H9 (cell line): Measurements from ENCODE around the gene KIF5C. TPM values are rescaled to one million over a fixed set of nuclear protein-coding genes. Genes with fewer than 3 reads are reported as not detected.

Source experiments
- DNase-seq: peaks from one replicate; pipeline ENCODE4 v3.0.0-alpha.2; 2017
- H2AFZ ChIP-seq: one replicate; pipeline ENCODE4 v1.6.1; 2013; ENCODE audit warnings: mild to moderate bottlenecking, low read length, control low read depth, moderate library complexity
- H2AK5ac ChIP-seq: 2 replicates; pipeline ENCODE4 v1.6.1; 2013; ENCODE audit warnings: low read length, control low read depth, mixed read lengths; ENCODE audit not compliant: insufficient read length
- H2BK120ac ChIP-seq: one replicate; pipeline ENCODE4 v1.6.1; 2013; ENCODE audit warnings: low read depth, mild to moderate bottlenecking, low read length, control low read depth, inconsistent platforms; ENCODE audit not compliant: poor library complexity, severe bottlenecking
- H2BK12ac ChIP-seq: 2 replicates; pipeline ENCODE4 v1.6.1; 2013; ENCODE audit warnings: low read length, control low read depth, mixed read lengths, low read depth; ENCODE audit not compliant: insufficient read length
- H2BK15ac ChIP-seq: 2 replicates; pipeline ENCODE4 v1.6.1; 2013; ENCODE audit warnings: low read depth, low read length, control low read depth
- H2BK20ac ChIP-seq: one replicate; pipeline ENCODE4 v1.6.1; 2013; ENCODE audit warnings: low read depth, mild to moderate bottlenecking, low read length, control low read depth, inconsistent platforms; ENCODE audit not compliant: poor library complexity, severe bottlenecking
- H2BK5ac ChIP-seq: 2 replicates; pipeline ENCODE4 v1.6.1; 2013; ENCODE audit warnings: low read length, control low read depth, mixed read lengths; ENCODE audit not compliant: insufficient read length
- H3K14ac ChIP-seq: 2 replicates; pipeline ENCODE4 v1.6.1; 2013; ENCODE audit warnings: low read length, control low read depth; ENCODE audit not compliant: insufficient read depth
- H3K18ac ChIP-seq: 2 replicates; pipeline ENCODE4 v1.6.1; 2013; ENCODE audit warnings: low read depth, mild to moderate bottlenecking, mixed read lengths, low read length, control low read depth; ENCODE audit not compliant: insufficient read length
- H3K23ac ChIP-seq: 2 replicates; pipeline ENCODE4 v1.6.1; 2013; ENCODE audit warnings: low read length, control low read depth, mixed read lengths, low read depth; ENCODE audit not compliant: insufficient read length
- H3K23me2 ChIP-seq: 2 replicates; pipeline ENCODE4 v1.6.1; 2013; ENCODE audit warnings: low read depth, mild to moderate bottlenecking, mixed read lengths, low read length, control low read depth; ENCODE audit not compliant: insufficient read length, poor library complexity, severe bottlenecking
- H3K27ac ChIP-seq: 2 replicates; pipeline ENCODE4 v1.5.1; 2013; ENCODE audit warnings: low read length, control low read depth, mixed read lengths, low read depth; ENCODE audit not compliant: insufficient read length
- H3K27me3 ChIP-seq: 2 replicates; pipeline ENCODE4 v1.6.1; 2013; ENCODE audit warnings: low read length, control low read depth, inconsistent platforms; ENCODE audit not compliant: insufficient read depth
- H3K4ac ChIP-seq: 2 replicates; pipeline ENCODE4 v1.6.1; 2013; ENCODE audit warnings: low read depth, mild to moderate bottlenecking, control low read depth, inconsistent platforms, low read length, moderate library complexity
- H3K4me1 ChIP-seq: 2 replicates; pipeline ENCODE4 v1.6.1; 2013; ENCODE audit warnings: low read length, control low read depth, inconsistent platforms; ENCODE audit not compliant: insufficient read depth
- H3K4me2 ChIP-seq: 2 replicates; pipeline ENCODE4 v1.6.1; 2013; ENCODE audit warnings: low read length, control low read depth, mixed read lengths; ENCODE audit not compliant: insufficient read length, insufficient read depth
- H3K56ac ChIP-seq: 2 replicates; pipeline ENCODE4 v1.6.1; 2013; ENCODE audit warnings: low read depth, mild to moderate bottlenecking, mixed read lengths, low read length, control low read depth; ENCODE audit not compliant: insufficient read length
- H3K79me1 ChIP-seq: 2 replicates; pipeline ENCODE4 v1.6.1; 2013; ENCODE audit warnings: low read depth, mild to moderate bottlenecking, moderate library complexity, low read length, control low read depth, inconsistent platforms; ENCODE audit not compliant: insufficient read depth, poor library complexity, severe bottlenecking
- H3K79me2 ChIP-seq: 2 replicates; pipeline ENCODE4 v1.6.1; 2013; ENCODE audit warnings: low read length, control low read depth, inconsistent platforms; ENCODE audit not compliant: insufficient read depth
- H3K9ac ChIP-seq: 2 replicates; pipeline ENCODE4 v1.6.1; 2013; ENCODE audit warnings: low read length, control low read depth, mixed read lengths; ENCODE audit not compliant: insufficient read length; ENCODE audit errors: extremely low read depth
- H3K9me3 ChIP-seq: one replicate; pipeline ENCODE4 v1.6.1; 2013; ENCODE audit warnings: low read depth, low read length, inconsistent platforms; ENCODE audit not compliant: control insufficient read depth
- H3T11ph ChIP-seq: one replicate; pipeline ENCODE4 v1.6.1; 2013; ENCODE audit warnings: mild to moderate bottlenecking, low read length, control low read depth, inconsistent platforms
- H4K20me1 ChIP-seq: one replicate; pipeline ENCODE4 v1.6.1; 2013; ENCODE audit not compliant: control insufficient read depth, insufficient read length, insufficient read depth
- H4K5ac ChIP-seq: 2 replicates; pipeline ENCODE4 v1.6.1; 2013; ENCODE audit warnings: low read depth, mild to moderate bottlenecking, mixed read lengths, low read length, control low read depth; ENCODE audit not compliant: insufficient read length
- H4K8ac ChIP-seq: replicated peaks from 2 replicates; pipeline ENCODE4 v1.6.1; 2013; ENCODE audit warnings: low read length, control low read depth, mixed read lengths, low read depth; ENCODE audit not compliant: insufficient read length
- H4K91ac ChIP-seq: 2 replicates; pipeline ENCODE4 v1.6.1; 2013; ENCODE audit warnings: low read depth, mild to moderate bottlenecking, moderate library complexity, mixed read lengths, low read length, control low read depth; ENCODE audit not compliant: insufficient read length
- H3K27ac Mint-ChIP-seq, 3 experiments: 2 replicates in 2 of 3; 3 replicates in 1 of 3; pipeline ENCODE4 v1.8.0; 2020 to 2021; ENCODE audit warnings: mixed read lengths in 3 of 3, mild to moderate bottlenecking in 1 of 3, moderate library complexity in 1 of 3
- H3K27me3 Mint-ChIP-seq: 2 replicates; pipeline ENCODE4 v1.8.0; 2021; ENCODE audit warnings: low read depth, mild to moderate bottlenecking, moderate library complexity, mixed read lengths
- H3K36me3 Mint-ChIP-seq, 3 experiments: 2 replicates in 2 of 3; 3 replicates in 1 of 3; pipeline ENCODE4 v1.8.0; 2020 to 2021; ENCODE audit warnings: low read depth in 3 of 3, mixed read lengths in 3 of 3; ENCODE audit not compliant: insufficient read depth in 1 of 3
- H3K4me1 Mint-ChIP-seq, 2 experiments: 2 replicates each; pipeline ENCODE4 v1.8.0; 2020; ENCODE audit warnings: mixed read lengths in 2 of 2
- H3K4me3 Mint-ChIP-seq, 2 experiments: 2 replicates in 1 of 2; 3 replicates in 1 of 2; pipeline ENCODE4 v1.8.0; 2020 to 2021; ENCODE audit warnings: mild to moderate bottlenecking in 2 of 2, mixed read lengths in 2 of 2, moderate library complexity in 1 of 2
- H3K9me3 Mint-ChIP-seq, 2 experiments: 2 replicates in 1 of 2; 3 replicates in 1 of 2; pipeline ENCODE4 v1.8.0; 2020; ENCODE audit warnings: mild to moderate bottlenecking in 2 of 2, mixed read lengths in 2 of 2, moderate library complexity in 1 of 2
- total RNA-seq: library from RNA; stranded (reverse); gene quantifications from 2 replicates; pipeline ENCODE4 v1.2.1, GENCODE V29; 2021
- TF ChIP-seq, protein P1 (sequence below): fragments of 200-600 bp; sonication (generic); conservative IDR thresholded peaks from 3 replicates; pipeline ENCODE4 v1.8.0; 2021; ENCODE audit warnings: antibody characterized with exemption, mild to moderate bottlenecking

The KIF5C gene
- total RNA-seq, 1 experiment from 2014 or later, result 52.9 TPM

DNA sequence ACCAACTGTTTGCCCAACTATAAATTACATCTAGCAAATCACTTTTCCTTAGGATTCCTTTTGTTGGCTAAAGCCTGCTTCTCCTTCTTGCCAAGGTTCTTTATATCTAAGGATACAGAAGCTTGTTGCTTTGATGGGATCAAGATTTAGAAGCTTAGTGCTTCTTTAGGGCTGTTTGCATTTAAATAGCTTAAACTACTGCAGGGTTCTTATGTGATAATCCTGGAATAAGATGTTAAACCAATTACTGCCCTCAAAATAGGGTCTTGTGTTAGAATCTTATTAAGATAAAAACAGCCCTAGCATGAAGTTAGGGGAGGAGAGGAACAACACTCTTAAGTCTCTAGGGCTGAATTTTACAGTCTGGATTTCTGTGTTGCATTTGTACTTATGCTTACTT is 64.2 kb downstream of the KIF5C start:
- H3K27ac ChIP-seq, result no peak overlapping the region

More for the DNA sequence above, 64.2 kb downstream of the KIF5C start:
- H3K9me3 ChIP-seq, result no peaks in the 10 kb centered on the region
- H3K18ac ChIP-seq, result no peak overlapping the region
- no peaks in the 10 kb centered on the region for H4K20me1 ChIP-seq
- no peak overlapping the region for H3K4ac ChIP-seq
- no peaks in the 10 kb centered on the region for H3K79me2 ChIP-seq
- H2BK20ac ChIP-seq, result no peak overlapping the region
- no peak overlapping the region for H3K27ac Mint-ChIP-seq
- no peak overlapping the region for H2BK15ac ChIP-seq
- H3K56ac ChIP-seq, result no peak overlapping the region
- no peak overlapping the region for H2BK120ac ChIP-seq
- H3K4me3 Mint-ChIP-seq, result no peak overlapping the region
- no peaks in the 10 kb centered on the region for H3K79me1 ChIP-seq
- H3K4me1 ChIP-seq, result no peaks in the 10 kb centered on the region
- no peaks in the 10 kb centered on the region; a peak in 1 of 5 replicates for H3K9me3 Mint-ChIP-seq
- no peaks in the 10 kb centered on the region for H3K27me3 ChIP-seq
- H4K5ac ChIP-seq, result no peak overlapping the region
- H3K14ac ChIP-seq, result no peak overlapping the region
- H4K91ac ChIP-seq, result no peak overlapping the region
- H2BK5ac ChIP-seq, result no peak overlapping the region
- H2BK12ac ChIP-seq, result no peak overlapping the region
- no peak overlapping the region for H3K23ac ChIP-seq
- TF ChIP-seq, protein P1, sequence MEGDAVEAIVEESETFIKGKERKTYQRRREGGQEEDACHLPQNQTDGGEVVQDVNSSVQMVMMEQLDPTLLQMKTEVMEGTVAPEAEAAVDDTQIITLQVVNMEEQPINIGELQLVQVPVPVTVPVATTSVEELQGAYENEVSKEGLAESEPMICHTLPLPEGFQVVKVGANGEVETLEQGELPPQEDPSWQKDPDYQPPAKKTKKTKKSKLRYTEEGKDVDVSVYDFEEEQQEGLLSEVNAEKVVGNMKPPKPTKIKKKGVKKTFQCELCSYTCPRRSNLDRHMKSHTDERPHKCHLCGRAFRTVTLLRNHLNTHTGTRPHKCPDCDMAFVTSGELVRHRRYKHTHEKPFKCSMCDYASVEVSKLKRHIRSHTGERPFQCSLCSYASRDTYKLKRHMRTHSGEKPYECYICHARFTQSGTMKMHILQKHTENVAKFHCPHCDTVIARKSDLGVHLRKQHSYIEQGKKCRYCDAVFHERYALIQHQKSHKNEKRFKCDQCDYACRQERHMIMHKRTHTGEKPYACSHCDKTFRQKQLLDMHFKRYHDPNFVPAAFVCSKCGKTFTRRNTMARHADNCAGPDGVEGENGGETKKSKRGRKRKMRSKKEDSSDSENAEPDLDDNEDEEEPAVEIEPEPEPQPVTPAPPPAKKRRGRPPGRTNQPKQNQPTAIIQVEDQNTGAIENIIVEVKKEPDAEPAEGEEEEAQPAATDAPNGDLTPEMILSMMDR, result no peak
- peaks cover 0 to 3% of the 10 kb centered on the region in 2 experiments; a peak in 3 of 4 replicates for H3K4me1 Mint-ChIP-seq
- H3T11ph ChIP-seq, result no peak overlapping the region
- no peak overlapping the region for H3K9ac ChIP-seq
- H3K4me2 ChIP-seq, result no peak overlapping the region
- H3K36me3 Mint-ChIP-seq, result peaks cover 20 to 30% (median 22%) of the 10 kb centered on the region in 3 experiments
- no peak overlapping the region for H2AFZ ChIP-seq
- no peak overlapping the region for H2AK5ac ChIP-seq
- DNase-seq, result no peak
- no peaks in the 10 kb centered on the region for H3K23me2 ChIP-seq
- no peaks in the 10 kb centered on the region for H3K27me3 Mint-ChIP-seq
- H4K8ac ChIP-seq, result no peak overlapping the region
